GM12873 (cell line): ENCODE results near the gene PHB1.
A peak's percentile ranks its signal among the peaks of the same experiment; 100 is the strongest.

Experiments used
- CTCF ChIP-seq: IDR thresholded peaks from 2 replicates; pipeline ENCODE4 v1.5.1; 2012; ENCODE audit warnings: low read depth, mild to moderate bottlenecking, moderate library complexity, low read length, control low read depth; ENCODE audit not compliant: insufficient read depth; ENCODE audit errors: missing control alignments

The PHB1 gene

GRCh38 chr17:49431743-49432142 is 17.1 kb upstream of the PHB1 start:
- no peak for TF ChIP-seq CTCF

- TF ChIP-seq CTCF, result no peak
Observed at GRCh38 chr17:49425004-49425286, 10.3 kb upstream of the PHB1 start.

GRCh38 chr17:49422714-49423113 is 8.0 kb upstream of the PHB1 start:
- no peak for TF ChIP-seq CTCF

GRCh38 chr17:49414271-49414621 is 436 bp downstream of the PHB1 start:
- TF ChIP-seq CTCF, result no peak

GRCh38 chr17:49409066-49409465 is 5.6 kb downstream of the PHB1 start:
- no peak for TF ChIP-seq CTCF

- peak; percentile 97 for TF ChIP-seq CTCF
Observed at GRCh38 chr17:49407981-49408501, 6.6 kb downstream of the PHB1 start.

GRCh38 chr17:49407086-49407485 is 7.6 kb downstream of the PHB1 start:
- no peak for TF ChIP-seq CTCF

- no peak for TF ChIP-seq CTCF
Observed at GRCh38 chr17:49406421-49407061, 8.1 kb downstream of the PHB1 start.
